Muscle of leg (tissue), 11 donors: ENCODE data around the gene PFDN1. TPM values are rescaled to one million over a fixed set of nuclear protein-coding genes. Genes with fewer than 3 reads are reported as not detected.

Source experiments
- DNase-seq: peaks from one replicate; pipeline ENCODE4 v3.0.0; 2013
- H3K27ac ChIP-seq: one replicate; pipeline ENCODE4 v1.5.1; 2013; ENCODE audit warnings: mild to moderate bottlenecking, low read length, control low read depth
- H3K27me3 ChIP-seq: one replicate; pipeline ENCODE4 v1.6.1; 2013; ENCODE audit warnings: low read length; ENCODE audit not compliant: control insufficient read depth, insufficient read depth
- H3K36me3 ChIP-seq: one replicate; pipeline ENCODE4 v1.6.1; 2013; ENCODE audit warnings: low read length; ENCODE audit not compliant: control insufficient read depth, insufficient read depth
- H3K4me1 ChIP-seq: one replicate; pipeline ENCODE4 v1.6.1; 2013; ENCODE audit warnings: low read length; ENCODE audit not compliant: control insufficient read depth, insufficient read depth
- H3K4me3 ChIP-seq: one replicate; pipeline ENCODE4 v1.5.1; 2013; ENCODE audit warnings: low read length, control low read depth
- H3K9me3 ChIP-seq: replicated peaks from 2 replicates; pipeline ENCODE4 v1.6.1; 2013; ENCODE audit warnings: low read depth, low read length; ENCODE audit not compliant: control insufficient read depth
- WGBS: methylation state at CpG from one replicate; pipeline ENCODE4 v1.1.5; 2013; ENCODE audit warnings: missing lambda C conversion rate; ENCODE audit not compliant: insufficient coverage; 5-methylcytosine and 5-hydroxymethylcytosine counted together
- polyA plus RNA-seq, 8 donors: library from polyadenylated mRNA; unstranded; fragments of 120-200 nt; gene quantifications; one replicate each; pipeline versions ENCODE4 v1.2.1 to v1.2.3, GENCODE V29; 2013; ENCODE audit warnings: inconsistent platforms in 1 of 8, low replicate concordance in 1 of 8; ENCODE audit not compliant: insufficient read length in 8 of 8, insufficient read depth in 1 of 8
- total RNA-seq: library from RNA; stranded (reverse); fragments of 120-200 nt; gene quantifications from one replicate; pipeline ENCODE4 v1.2.4, GENCODE V29; 2013

The PFDN1 gene
- total and polyA plus RNA-seq, 9 donors = 46.3 to 94.4 (median 69.8) TPM

DNA sequence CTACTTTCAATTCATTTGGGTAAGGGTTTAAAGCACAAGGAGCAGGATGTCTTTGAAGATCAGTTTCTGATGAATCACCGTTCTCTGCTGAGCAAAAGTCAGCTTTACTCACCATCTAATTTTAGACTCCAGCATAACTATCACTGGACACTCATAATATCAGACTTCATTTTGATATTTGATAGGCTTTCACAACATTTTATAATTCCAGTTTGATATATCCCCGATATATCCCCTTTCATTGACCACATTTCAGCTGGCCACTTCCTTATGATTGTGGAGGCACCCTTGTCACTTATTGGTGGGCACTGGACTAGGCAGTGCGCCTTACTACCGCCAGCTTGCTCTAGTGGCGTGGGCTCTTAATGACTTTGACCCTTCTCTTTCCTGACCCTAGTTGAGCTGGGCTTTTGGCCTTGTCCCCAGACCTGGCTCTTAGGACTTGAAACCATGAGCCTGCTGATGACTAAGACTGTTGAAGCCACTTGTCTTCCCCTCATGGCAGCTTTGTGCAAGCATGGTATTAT is 81.1 kb downstream of the PFDN1 start:
- Histone ChIP-seq H3K9me3 (no peaks in the 10 kb centered on the region), H3K27ac (peak overlapping the region; percentile 82), H3K4me1 (peaks cover 12% of the 10 kb centered on the region), H3K4me3 (no peak overlapping the region), H3K27me3 (no peaks in the 10 kb centered on the region), H3K36me3 (no peaks in the 10 kb centered on the region)
- WGBS = 90% methylated on average over 3 of the region's 5 CpGs
- no peak for DNase-seq

DNA sequence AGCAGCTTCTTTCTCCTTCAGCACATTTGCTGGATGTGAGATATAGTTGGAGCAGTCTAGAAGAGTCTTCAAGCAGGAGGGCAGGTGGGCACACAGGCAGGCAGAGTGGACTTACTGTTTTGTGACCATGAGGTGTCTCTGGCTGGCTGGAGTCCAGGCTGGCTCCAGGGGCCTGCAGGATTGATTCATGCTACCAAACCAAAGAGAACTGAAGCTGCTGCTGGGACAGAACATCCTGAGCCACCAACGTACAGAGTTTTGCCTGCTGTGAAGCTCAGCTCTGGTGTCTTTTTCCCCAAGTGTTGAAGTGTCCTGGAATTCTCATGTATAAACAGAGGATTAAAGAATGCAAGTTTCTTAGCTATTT is 82.2 kb downstream of the PFDN1 start:
- no peaks in the 10 kb centered on the region for H3K27me3 ChIP-seq
- no peaks in the 10 kb centered on the region for H3K36me3 ChIP-seq
- peaks cover 12% of the 10 kb centered on the region for H3K4me1 ChIP-seq
- H3K27ac ChIP-seq = no peak overlapping the region
- no CpG with 5 or more reads among the region's 1 CpG for WGBS
- DNase-seq = no peak
- no peak overlapping the region for H3K4me3 ChIP-seq
- H3K9me3 ChIP-seq = no peaks in the 10 kb centered on the region

DNA sequence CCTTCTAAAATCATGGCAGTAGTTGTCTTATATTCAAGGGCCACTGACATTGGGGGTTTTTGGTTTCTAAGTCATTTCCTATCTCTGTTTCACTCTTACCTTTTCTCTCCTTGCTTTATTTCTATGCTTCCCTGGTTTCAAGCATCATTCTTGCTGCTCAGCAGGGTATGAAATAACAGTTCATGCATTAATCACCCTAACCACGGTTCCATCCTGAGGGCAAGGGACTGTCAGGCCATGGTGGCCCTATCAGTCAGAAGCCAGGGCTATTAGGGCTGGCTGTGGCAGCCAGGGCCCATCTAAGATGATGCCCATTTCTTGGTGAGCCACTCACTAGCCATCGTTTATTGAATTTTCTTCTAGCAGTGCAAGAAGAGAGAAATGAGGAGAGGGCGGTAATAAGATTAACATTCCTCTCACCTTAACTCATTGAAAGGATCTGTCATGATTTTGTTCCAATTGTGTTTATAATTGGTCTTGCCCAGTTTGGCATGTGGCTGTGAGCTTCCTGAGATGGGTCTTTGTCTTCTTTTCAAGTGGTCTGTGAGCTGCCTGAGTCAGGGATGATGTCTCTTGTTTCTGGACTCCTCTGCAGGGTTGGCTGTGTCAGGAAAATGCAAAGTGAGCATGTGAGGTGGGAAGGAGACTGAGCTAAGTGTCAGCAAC is 82.7 kb downstream of the PFDN1 start:
- Histone ChIP-seq H3K4me1 (peaks cover 12% of the 10 kb centered on the region), H3K27ac (no peak overlapping the region), H3K9me3 (no peaks in the 10 kb centered on the region), H3K36me3 (no peaks in the 10 kb centered on the region), H3K4me3 (no peak overlapping the region), H3K27me3 (no peaks in the 10 kb centered on the region)
- 57% methylated on average over 1 of the region's 3 CpGs for WGBS
- DNase-seq = no peak

DNA sequence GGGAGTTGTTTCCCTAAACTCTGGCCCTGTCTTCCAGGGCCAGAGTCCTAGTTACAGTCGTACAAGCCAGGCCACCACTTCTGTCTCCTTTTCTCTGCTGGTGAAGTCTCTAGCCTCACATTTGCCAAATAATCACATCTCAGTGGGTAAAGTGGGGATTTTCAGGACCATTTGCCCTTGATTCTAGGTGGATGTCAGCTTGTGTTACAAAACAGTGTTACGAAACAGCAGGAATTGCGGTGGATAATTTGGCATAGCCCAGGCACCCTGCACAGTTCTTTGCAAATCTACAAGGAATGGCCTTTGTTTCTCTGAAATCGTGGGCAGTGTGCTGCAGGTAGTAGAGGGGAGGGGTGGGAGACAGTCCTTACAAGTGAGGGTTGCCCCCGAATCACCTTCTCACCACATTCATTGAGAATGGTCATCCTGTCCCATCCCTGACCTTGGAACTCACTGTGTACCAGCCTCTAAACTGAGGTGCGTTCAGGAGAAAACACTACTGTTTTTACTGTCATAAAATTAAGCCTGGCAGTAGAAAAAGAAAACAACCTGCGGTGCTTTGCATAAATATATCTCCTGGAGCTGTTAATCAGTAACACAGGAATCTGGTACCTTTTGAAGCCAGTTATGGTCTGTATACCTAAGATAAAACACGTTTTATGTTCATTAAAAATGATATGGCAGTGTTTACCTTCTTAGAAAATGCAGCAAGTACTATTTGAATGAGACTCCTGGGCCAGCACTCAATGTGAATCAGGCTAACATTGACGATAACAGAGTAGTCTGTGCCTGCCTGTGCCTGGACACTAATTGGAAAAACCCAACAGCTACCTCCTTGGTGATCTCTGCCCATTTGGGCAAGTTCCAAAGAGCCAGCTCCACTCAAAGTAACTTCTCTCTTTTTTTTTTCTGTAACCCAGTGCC is 83.6 kb downstream of the PFDN1 start:
- Histone ChIP-seq H3K36me3 (no peaks in the 10 kb centered on the region), H3K27me3 (no peaks in the 10 kb centered on the region), H3K9me3 (no peaks in the 10 kb centered on the region), H3K27ac (no peak overlapping the region), H3K4me3 (no peak overlapping the region), H3K4me1 (peaks cover 12% of the 10 kb centered on the region)
- 83% methylated on average over 4 of the region's 9 CpGs for WGBS
- no peak for DNase-seq

DNA sequence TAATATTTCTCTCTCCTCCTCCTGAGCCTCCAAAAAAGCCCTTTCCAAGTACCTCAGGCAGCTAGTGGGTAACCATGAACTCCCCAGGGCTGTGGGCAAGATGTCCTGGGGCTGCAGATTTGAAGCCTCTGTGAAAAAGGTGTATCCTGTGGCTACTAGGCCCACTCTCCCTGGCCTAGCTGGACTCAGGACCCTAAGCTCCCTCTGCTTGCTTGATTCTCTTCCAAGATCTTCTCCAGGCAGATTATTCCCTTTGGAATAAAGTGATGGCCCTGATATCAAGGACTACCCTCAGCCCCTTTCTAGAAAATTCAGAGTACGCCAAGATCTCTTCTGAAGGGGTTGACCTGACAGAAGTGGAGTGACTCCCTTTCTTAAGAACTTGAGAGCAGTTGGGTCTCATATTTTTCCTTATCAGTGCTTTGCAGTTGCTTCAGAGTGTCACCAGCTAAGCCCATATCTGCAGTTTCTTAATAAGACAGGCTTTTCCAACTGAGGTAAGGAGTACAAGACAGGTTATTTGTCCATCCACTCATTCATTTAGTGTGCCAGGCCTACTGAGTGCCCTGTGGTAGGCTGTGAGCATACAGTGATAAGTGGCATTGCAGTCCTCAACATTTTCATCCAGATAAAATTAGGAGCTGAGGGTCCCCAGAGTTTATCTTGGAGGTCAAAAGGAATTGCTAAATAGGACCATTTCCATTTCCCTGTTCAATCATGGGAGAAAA is 85.4 kb downstream of the PFDN1 start:
- no peaks in the 10 kb centered on the region for H3K36me3 ChIP-seq
- DNase-seq = no peak
- H3K9me3 ChIP-seq = no peaks in the 10 kb centered on the region
- no peak overlapping the region for H3K4me3 ChIP-seq
- H3K4me1 ChIP-seq = peaks cover 3% of the 10 kb centered on the region
- no CpG with 5 or more reads among the region's 1 CpG for WGBS
- H3K27ac ChIP-seq = no peak overlapping the region
- H3K27me3 ChIP-seq = no peaks in the 10 kb centered on the region

DNA sequence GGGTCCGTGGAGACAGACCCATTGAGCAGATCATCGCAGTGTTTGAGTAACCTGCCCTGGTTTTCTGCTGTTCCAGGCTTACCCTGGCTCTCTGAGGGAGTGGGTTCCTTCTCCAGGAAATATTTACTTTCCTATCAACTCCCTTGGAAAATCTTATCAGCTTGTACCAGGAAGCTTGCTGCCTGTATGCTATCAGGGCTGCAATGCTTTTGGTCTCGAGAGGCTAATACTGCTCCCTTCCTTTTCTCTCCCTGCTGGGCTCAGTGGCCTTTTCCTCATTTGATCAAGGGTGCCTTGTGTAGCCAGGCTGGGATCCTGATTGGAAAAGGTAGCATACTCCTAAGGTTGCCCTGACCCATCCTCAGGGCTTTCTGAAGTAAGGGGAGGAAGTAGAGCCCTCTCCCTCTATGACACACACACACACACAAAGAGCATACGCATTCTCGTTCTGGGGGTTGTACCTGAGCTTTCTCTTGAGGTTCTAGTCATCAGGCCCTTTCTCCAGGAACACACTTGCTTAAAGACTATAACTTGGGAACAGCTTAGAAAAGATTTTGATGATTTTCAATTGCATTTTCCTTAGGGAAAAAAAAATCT is 86.3 kb downstream of the PFDN1 start:
- Histone ChIP-seq H3K27ac (no peak overlapping the region), H3K4me1 (no peaks in the 10 kb centered on the region), H3K4me3 (no peak overlapping the region), H3K9me3 (no peaks in the 10 kb centered on the region), H3K36me3 (no peaks in the 10 kb centered on the region), H3K27me3 (no peaks in the 10 kb centered on the region)
- WGBS = no CpG with 5 or more reads among the region's 5 CpGs
- no peak for DNase-seq

DNA sequence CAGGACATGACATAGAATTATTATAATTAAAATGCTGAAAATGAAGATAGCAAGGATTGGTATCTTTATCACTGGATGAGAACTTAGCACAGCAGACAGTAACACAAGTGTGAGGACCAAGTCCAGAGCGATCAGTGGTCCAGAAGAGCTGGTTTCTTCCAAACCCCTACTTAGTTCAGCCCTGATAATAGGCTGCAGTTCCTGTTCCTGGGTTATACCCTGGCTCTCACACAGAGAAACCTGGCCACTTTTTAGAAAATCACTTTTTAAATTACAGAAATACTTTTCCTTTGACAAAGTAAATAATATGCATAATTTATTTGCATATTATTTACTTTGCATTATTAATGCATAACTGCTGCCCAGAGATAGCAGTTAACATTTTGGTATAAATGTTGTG is 87.6 kb downstream of the PFDN1 start:
- Histone ChIP-seq H3K4me1 (no peaks in the 10 kb centered on the region), H3K36me3 (no peaks in the 10 kb centered on the region), H3K27ac (no peak overlapping the region), H3K4me3 (no peak overlapping the region), H3K9me3 (no peaks in the 10 kb centered on the region), H3K27me3 (no peaks in the 10 kb centered on the region)
- WGBS = 100% methylated on average over 1 of the region's 1 CpG
- DNase-seq = no peak

DNA sequence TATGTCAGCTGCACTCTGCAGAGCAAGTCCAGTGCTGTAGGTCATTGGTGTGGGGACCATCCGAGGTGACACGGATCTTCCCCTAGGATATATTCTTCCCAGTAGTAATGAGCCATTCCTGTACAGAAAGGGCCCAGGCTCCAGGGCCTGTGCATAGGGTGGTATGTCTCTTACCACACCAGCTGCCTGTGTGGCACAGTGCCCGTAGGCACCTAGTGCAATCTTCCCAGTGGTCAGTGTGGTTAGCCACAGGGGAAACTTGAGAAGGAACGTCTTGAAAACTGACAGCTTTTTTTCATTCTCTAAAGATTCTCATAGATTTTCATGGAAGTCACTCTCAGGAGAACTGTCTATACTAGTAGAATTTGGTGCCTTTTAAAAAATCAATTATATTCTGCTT is 88.1 kb downstream of the PFDN1 start:
- no peaks in the 10 kb centered on the region for H3K27me3 ChIP-seq
- no peak overlapping the region for H3K27ac ChIP-seq
- H3K4me3 ChIP-seq = no peak overlapping the region
- 80% methylated on average over 1 of the region's 4 CpGs for WGBS
- H3K9me3 ChIP-seq = no peaks in the 10 kb centered on the region
- H3K36me3 ChIP-seq = no peaks in the 10 kb centered on the region
- DNase-seq = no peak
- H3K4me1 ChIP-seq = no peaks in the 10 kb centered on the region

DNA sequence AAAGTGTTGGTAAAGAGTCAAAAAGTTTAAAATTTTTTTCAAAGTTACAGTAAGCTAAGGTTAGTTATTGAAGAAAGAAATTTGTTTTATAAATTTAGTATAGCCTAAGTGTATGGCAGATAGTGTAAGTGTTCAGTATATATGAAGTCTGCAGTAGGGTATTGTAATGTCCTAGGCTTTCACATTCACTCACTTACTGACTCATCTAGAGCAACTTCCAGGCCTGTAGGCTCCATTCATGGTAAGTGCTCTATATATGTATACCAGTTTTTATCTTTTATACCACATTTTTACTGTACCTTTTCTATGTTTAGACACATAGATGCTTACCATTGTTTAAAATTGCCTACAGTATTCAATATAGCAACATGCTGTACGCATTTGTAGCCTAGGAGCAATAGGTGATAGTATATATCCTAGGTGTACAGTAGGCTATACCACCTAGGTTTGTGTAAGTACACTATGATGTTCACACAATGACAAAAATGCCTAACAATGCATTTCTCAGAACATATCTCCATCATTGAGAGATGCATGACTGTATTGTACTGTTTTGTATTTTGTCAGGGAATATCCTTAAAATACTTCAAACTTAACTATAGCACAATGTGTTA is 89.4 kb downstream of the PFDN1 start:
- H3K27me3 ChIP-seq = no peaks in the 10 kb centered on the region
- H3K4me3 ChIP-seq = no peak overlapping the region
- H3K4me1 ChIP-seq = no peaks in the 10 kb centered on the region
- H3K9me3 ChIP-seq = no peaks in the 10 kb centered on the region
- DNase-seq = no peak
- no CpG with 5 or more reads among the region's 1 CpG for WGBS
- H3K27ac ChIP-seq = no peak overlapping the region
- no peaks in the 10 kb centered on the region for H3K36me3 ChIP-seq
